ENCODE data around the gene HNRNPL.
"Not testable (repeated sequence)": the region's sequence is repeated elsewhere in the genome, so short reads cannot be mapped to it uniquely, and the experiment has no call there.

HNRNPL gene

GRCh38 chr19:38849860-38850435, at the start of gene HNRNPL:
Gene HNRNPL (minus strand): TSS chr19:38849986. CDS start chr19:38849966, 20 bp downstream.
- peak; percentile 100 for DNase-seq (ENCODE audit: low read depth, low spot score)

- no peak for DNase-seq (ENCODE audit: low read depth, low spot score)
These were observed 49.1 kb upstream of the HNRNPL start for GRCh38 chr19:38898788-38899446.

GRCh38 chr19:38894968-38895367, 45.2 kb upstream of the HNRNPL start:
- no peak for DNase-seq (ENCODE audit: low read depth, low spot score)

GRCh38 chr19:38893341-38893771, 43.6 kb upstream of the HNRNPL start:
- DNase-seq (ENCODE audit: low read depth, low spot score), result no peak

GRCh38 chr19:38892841-38893240, 43.1 kb upstream of the HNRNPL start:
- no peak for DNase-seq (ENCODE audit: low read depth, low spot score)

GRCh38 chr19:38891771-38892170, 42.0 kb upstream of the HNRNPL start:
- DNase-seq (ENCODE audit: low read depth, low spot score), result no peak

- DNase-seq (ENCODE audit: low read depth, low spot score), result no peak
These were observed 40.9 kb upstream of the HNRNPL start for GRCh38 chr19:38890686-38891085.

GRCh38 chr19:38889803-38890202, 40.0 kb upstream of the HNRNPL start:
- no peak for DNase-seq (ENCODE audit: low read depth, low spot score)

GRCh38 chr19:38888876-38889275, 39.1 kb upstream of the HNRNPL start:
- no peak for DNase-seq (ENCODE audit: low read depth, low spot score)

GRCh38 chr19:38884691-38885090, 34.9 kb upstream of the HNRNPL start:
- not testable (repeated sequence) for DNase-seq (ENCODE audit: low read depth, low spot score)

GRCh38 chr19:38883286-38883685, 33.5 kb upstream of the HNRNPL start:
- no peak for DNase-seq (ENCODE audit: low read depth, low spot score)

GRCh38 chr19:38880882-38881609, 31.3 kb upstream of the HNRNPL start:
- no peak for DNase-seq (ENCODE audit: low read depth, low spot score)

- peak; percentile 42 for DNase-seq (ENCODE audit: low read depth, low spot score)
These were observed 30.5 kb upstream of the HNRNPL start for GRCh38 chr19:38880076-38880881.

GRCh38 chr19:38879400-38879751, 29.6 kb upstream of the HNRNPL start:
- no peak for DNase-seq (ENCODE audit: low read depth, low spot score)

GRCh38 chr19:38878575-38879399, 29.0 kb upstream of the HNRNPL start:
- DNase-seq (ENCODE audit: low read depth, low spot score), result no peak

GRCh38 chr19:38877781-38878574, 28.2 kb upstream of the HNRNPL start, which contains the start of gene RINL:
Gene RINL (minus strand): TSS chr19:38878275. CDS start chr19:38876742, 1,533 bp downstream.
- no peak for DNase-seq (ENCODE audit: low read depth, low spot score)

GRCh38 chr19:38875656-38876395, 26.0 kb upstream of the HNRNPL start:
- DNase-seq (ENCODE audit: low read depth, low spot score), result no peak

GRCh38 chr19:38873400-38873799, 23.6 kb upstream of the HNRNPL start:
- not testable (repeated sequence) for DNase-seq (ENCODE audit: low read depth, low spot score)

GRCh38 chr19:38870612-38871011, 20.8 kb upstream of the HNRNPL start:
- no peak for DNase-seq (ENCODE audit: low read depth, low spot score)
